Fibroblast of the aortic adventitia (primary cell): Measurements from ENCODE around the gene HBG1. TPM values are rescaled to one million over a fixed set of nuclear protein-coding genes. Genes with fewer than 3 reads are reported as not detected.

Experiments
- DNase-seq: peaks from one replicate; pipeline ENCODE4 v3.0.0-alpha.2; 2010; ENCODE audit warnings: low read depth
- H3K4me3 ChIP-seq: 2 replicates; pipeline ENCODE4 v1.5.1; 2011; ENCODE audit warnings: low read depth, mild to moderate bottlenecking, control low read depth, low read length, moderate library complexity
- CTCF ChIP-seq: IDR thresholded peaks from 2 replicates; pipeline ENCODE4 v1.5.1; 2011; ENCODE audit warnings: mild to moderate bottlenecking, low read length, control low read depth, inconsistent platforms; ENCODE audit not compliant: insufficient read depth
- total RNA-seq: library from RNA; depleted of rRNA; stranded (reverse); fragments of >200 nt; gene quantifications from 2 replicates; pipeline ENCODE4 v1.2.3, GENCODE V29; 2012; ENCODE audit warnings: low replicate concordance

HBG1 gene
- total RNA-seq, 1 donor = not detected

- DNase-seq = peak; percentile 88
- peak; percentile 69 for TF ChIP-seq CTCF
- H3K4me3 ChIP-seq = no peak overlapping the region
These were observed 44.9 kb downstream of the HBG1 start for GRCh38 chr11:5204787-5205186.

GRCh38 chr11:5203366-5203765 lies 46.3 kb downstream of the HBG1 start:
- TF ChIP-seq CTCF = no peak
- H3K4me3 ChIP-seq = no peak overlapping the region
- DNase-seq = no peak

- TF ChIP-seq CTCF = no peak
- no peak within 1 kb of the TSS for H3K4me3 ChIP-seq
- DNase-seq = no peak
These were observed 49.1 kb downstream of the HBG1 start, which contains the start of gene OR51V1 for GRCh38 chr11:5200582-5200981. Gene OR51V1 (minus strand): TSS chr11:5200682. CDS start chr11:5200682, 0 bp downstream.

- H3K4me3 ChIP-seq = no peak overlapping the region
- TF ChIP-seq CTCF = no peak
- no peak for DNase-seq
These were observed 51.4 kb downstream of the HBG1 start for GRCh38 chr11:5198285-5198684.

Other genes starting within 250 kb of the HBG1 start
- not detected in 2 replicates for gene OR52J3, start 203.3 kb downstream of the HBG1 start, total RNA-seq
- not detected in 2 replicates for gene OR52E2, start 190.2 kb downstream of the HBG1 start, total RNA-seq
- gene OR52E1, start 180.3 kb downstream of the HBG1 start, total RNA-seq = not detected in 2 replicates
- gene OR52A5, start 111.5 kb downstream of the HBG1 start, total RNA-seq = not detected in 2 replicates
- not detected in 2 replicates for gene OR52A1, start 95.1 kb downstream of the HBG1 start, total RNA-seq
- not detected in 2 replicates for gene OR51V1, start 49.2 kb downstream of the HBG1 start, total RNA-seq
- not detected in 2 replicates for gene HBB, start 22.8 kb downstream of the HBG1 start, total RNA-seq
- gene HBD, start 15.4 kb downstream of the HBG1 start, total RNA-seq = 4.8 TPM in 1 of 2 replicates, not detected in the other
- not detected in 2 replicates for gene HBG2, start 4.9 kb upstream of the HBG1 start, total RNA-seq
- gene HBE1, start 20.1 kb upstream of the HBG1 start, total RNA-seq = not detected in 2 replicates
- gene OR51B4, start 52.1 kb upstream of the HBG1 start, total RNA-seq = 0.18 TPM in 1 of 2 replicates, not detected in the other
- not detected in 2 replicates for gene OR51B2, start 74.4 kb upstream of the HBG1 start, total RNA-seq
- not detected in 2 replicates for gene OR51B5, start 93.7 kb upstream of the HBG1 start, total RNA-seq
- gene OR51B6, start 101.7 kb upstream of the HBG1 start, total RNA-seq = not detected in 2 replicates
- under 0.01 TPM in 1 of 2 replicates, not detected in the other for gene OR51M1, start 134.0 kb upstream of the HBG1 start, total RNA-seq
- not detected in 2 replicates for gene OR51Q1, start 172.3 kb upstream of the HBG1 start, total RNA-seq
- gene OR51I1, start 191.7 kb upstream of the HBG1 start, total RNA-seq = 0.09 TPM in 1 of 2 replicates, not detected in the other
- gene OR51I2, start 199.5 kb upstream of the HBG1 start, total RNA-seq = not detected in 2 replicates
- not detected in 2 replicates for gene OR52D1, start 238.8 kb upstream of the HBG1 start, total RNA-seq